OCI-LY3 (cell line): ENCODE results near the gene TRIM71.

Source experiments
- H2AFZ ChIP-seq: fragments of 200-600, 300-600 bp; shearing (Covaris generic); 2 replicates; pipeline ENCODE4 v1.6.0; 2014; ENCODE audit warnings: antibody characterized with exemption, low read depth, low read length
- H3K27ac ChIP-seq: fragments of 200-600, 300-600 bp; sonication (generic); 2 replicates; pipeline ENCODE4 v1.5.1; 2014; ENCODE audit warnings: mild to moderate bottlenecking, low read length, moderate library complexity, mixed read lengths
- H3K27me3 ChIP-seq: fragments of 200-600, 300-600 bp; sonication (generic); 2 replicates; pipeline ENCODE4 v1.6.1; 2014; ENCODE audit warnings: low read depth, low read length, mixed read lengths
- H3K36me3 ChIP-seq: fragments of 200-600, 300-600 bp; sonication (generic); replicated peaks from 2 replicates; pipeline ENCODE3; 2014; ENCODE audit warnings: low read depth, low read length, mixed read lengths
- H3K4me1 ChIP-seq: fragments of 300-600, 200-600 bp; sonication (generic); 2 replicates; pipeline ENCODE4 v1.6.1; 2014; ENCODE audit warnings: low read length, mixed read lengths
- H3K4me2 ChIP-seq: fragments of 200-600, 300-600 bp; sonication (generic); 2 replicates; pipeline ENCODE4 v1.6.1; 2014; ENCODE audit warnings: low read length, mixed read lengths
- H3K4me3 ChIP-seq: fragments of 300-600, 200-600 bp; sonication (generic); 2 replicates; pipeline ENCODE4 v1.5.1; 2014; ENCODE audit warnings: antibody characterized with exemption, mild to moderate bottlenecking, low read length, moderate library complexity
- H3K79me2 ChIP-seq: fragments of 300-600, 200-600 bp; shearing (Covaris generic); 2 replicates; pipeline ENCODE4 v1.6.1; 2014; ENCODE audit warnings: mild to moderate bottlenecking, low read length, mixed read lengths
- H3K9ac ChIP-seq: fragments of 300-600, 200-600 bp; shearing (Covaris generic); 2 replicates; pipeline ENCODE4 v1.6.0; 2014; ENCODE audit warnings: mild to moderate bottlenecking, low read length, moderate library complexity
- H3K9me3 ChIP-seq: fragments of 200-600, 300-600 bp; shearing (Covaris generic); 2 replicates; pipeline ENCODE4 v1.6.1; 2014; ENCODE audit warnings: low read length, mixed read lengths; ENCODE audit not compliant: insufficient read depth
- H4K20me1 ChIP-seq: fragments of 200-600, 300-600 bp; sonication (generic); 2 replicates; pipeline ENCODE4 v1.6.1; 2016; ENCODE audit warnings: low read length, mixed read lengths; ENCODE audit not compliant: insufficient read depth
- CTCF ChIP-seq: fragments of 200-600, 300-600 bp; sonication (generic); IDR thresholded peaks from 2 replicates; pipeline ENCODE4 v1.5.1; 2014; ENCODE audit warnings: antibody characterized with exemption, low read length, low read depth
- EZH2phosphoT487 ChIP-seq: fragments of 200-600 bp; shearing (Covaris generic); IDR thresholded peaks from 2 replicates; pipeline ENCODE4 v1.6.1; 2018; ENCODE audit warnings: antibody characterized with exemption, mixed run types, low read depth

TRIM71 gene

GRCh38 chr3:32862247-32862935, 44.6 kb downstream of the TRIM71 start:
- TF ChIP-seq CTCF (no peak), EZH2phosphoT487 (no peak)
- H3K4me2 ChIP-seq = no peak overlapping the region
- peaks cover 5% of the 10 kb centered on the region; the same call in 1 of the 2 replicates for H3K4me1 ChIP-seq

GRCh38 chr3:32862936-32863487, 45.2 kb downstream of the TRIM71 start:
- Histone ChIP-seq H2AFZ (no peak overlapping the region), H3K79me2 (no peaks in the 10 kb centered on the region), H4K20me1 (no peaks in the 10 kb centered on the region), H3K36me3 (no peaks in the 10 kb centered on the region), H3K4me1 (peaks cover 5% of the 10 kb centered on the region; the same call in 1 of the 2 replicates), H3K4me2 (no peak overlapping the region), H3K27ac (no peak overlapping the region), H3K27me3 (no peaks in the 10 kb centered on the region), H3K9ac (no peak overlapping the region), H3K9me3 (no peaks in the 10 kb centered on the region), H3K4me3 (no peak overlapping the region)
- no peak for TF ChIP-seq EZH2phosphoT487
- no peak for TF ChIP-seq CTCF

More at GRCh38 chr3:32862247-32862935, 44.6 kb downstream of the TRIM71 start:
- Histone ChIP-seq H3K79me2 (no peaks in the 10 kb centered on the region), H3K4me3 (no peak overlapping the region), H3K9me3 (no peaks in the 10 kb centered on the region), H3K36me3 (no peaks in the 10 kb centered on the region), H3K9ac (no peak overlapping the region), H4K20me1 (no peaks in the 10 kb centered on the region), H3K27me3 (no peaks in the 10 kb centered on the region), H2AFZ (no peak overlapping the region), H3K27ac (no peak overlapping the region)

GRCh38 chr3:32865383-32865782, 47.6 kb downstream of the TRIM71 start:
- Histone ChIP-seq H4K20me1 (no peaks in the 10 kb centered on the region), H3K4me2 (no peak overlapping the region), H3K79me2 (no peaks in the 10 kb centered on the region), H3K27me3 (no peaks in the 10 kb centered on the region), H3K4me1 (peaks cover 5% of the 10 kb centered on the region; the same call in 1 of the 2 replicates), H3K4me3 (no peak overlapping the region), H3K9me3 (no peaks in the 10 kb centered on the region), H3K9ac (no peak overlapping the region), H3K36me3 (no peaks in the 10 kb centered on the region), H3K27ac (no peak overlapping the region), H2AFZ (no peak overlapping the region)
- no peak for TF ChIP-seq CTCF
- no peak for TF ChIP-seq EZH2phosphoT487

- Histone ChIP-seq H3K4me1 (peaks cover 5% of the 10 kb centered on the region; the same call in 1 of the 2 replicates), H3K36me3 (no peaks in the 10 kb centered on the region), H3K27ac (no peak overlapping the region), H3K4me3 (no peak overlapping the region), H4K20me1 (no peaks in the 10 kb centered on the region), H3K9me3 (no peaks in the 10 kb centered on the region), H3K79me2 (no peaks in the 10 kb centered on the region), H2AFZ (no peak overlapping the region), H3K4me2 (no peak overlapping the region), H3K9ac (no peak overlapping the region), H3K27me3 (no peaks in the 10 kb centered on the region)
- TF ChIP-seq CTCF = no peak
Measured at GRCh38 chr3:32866533-32866932, 48.7 kb downstream of the TRIM71 start.
